Adrenal gland (tissue), 5 donors: ENCODE data around the gene CAT.

Experiments used
- CTCF ChIP-seq, 6 experiments: fragments of 450-650 bp in 4 of 6; fragments of 200-600 bp in 2 of 6; sonication (generic) in 1 of 6; IDR thresholded peaks; 1 replicate in 5 of 6; 2 replicates in 1 of 6; pipeline versions ENCODE4 v1.5.1 to v1.8.0; 2016 to 2021; ENCODE audit warnings: antibody characterized with exemption in 6 of 6, mild to moderate bottlenecking in 2 of 6, moderate library complexity in 1 of 6
- POLR2A ChIP-seq, 2 donors: fragments of 450-650 bp; IDR thresholded peaks; one replicate each; pipeline ENCODE4 v1.6.1; 2017; ENCODE audit warnings: antibody characterized with exemption in 2 of 2, mild to moderate bottlenecking in 2 of 2, moderate library complexity in 1 of 2
- donor health status: DM: no; HTN: no; CAD: no.

- TF ChIP-seq CTCF (IDR thresholded peaks at IDR 0.05): no peak
- no peak for TF ChIP-seq POLR2A (IDR thresholded peaks at IDR 0.05)
Observed at GRCh38 chr11:34433899-34434298, 4.8 kb upstream of the CAT start.
